ENCODE data around the gene MAFF.

Gene MAFF

GRCh38 chr22:38248280-38248679 lies 46.5 kb downstream of the MAFF start:
- DNase-seq (ENCODE audit: low spot score): no peak

GRCh38 chr22:38249301-38249700 lies 47.5 kb downstream of the MAFF start:
- no peak for DNase-seq (ENCODE audit: low spot score)

GRCh38 chr22:38249803-38250642 lies 48.2 kb downstream of the MAFF start:
- DNase-seq (ENCODE audit: low spot score): no peak

DNA sequence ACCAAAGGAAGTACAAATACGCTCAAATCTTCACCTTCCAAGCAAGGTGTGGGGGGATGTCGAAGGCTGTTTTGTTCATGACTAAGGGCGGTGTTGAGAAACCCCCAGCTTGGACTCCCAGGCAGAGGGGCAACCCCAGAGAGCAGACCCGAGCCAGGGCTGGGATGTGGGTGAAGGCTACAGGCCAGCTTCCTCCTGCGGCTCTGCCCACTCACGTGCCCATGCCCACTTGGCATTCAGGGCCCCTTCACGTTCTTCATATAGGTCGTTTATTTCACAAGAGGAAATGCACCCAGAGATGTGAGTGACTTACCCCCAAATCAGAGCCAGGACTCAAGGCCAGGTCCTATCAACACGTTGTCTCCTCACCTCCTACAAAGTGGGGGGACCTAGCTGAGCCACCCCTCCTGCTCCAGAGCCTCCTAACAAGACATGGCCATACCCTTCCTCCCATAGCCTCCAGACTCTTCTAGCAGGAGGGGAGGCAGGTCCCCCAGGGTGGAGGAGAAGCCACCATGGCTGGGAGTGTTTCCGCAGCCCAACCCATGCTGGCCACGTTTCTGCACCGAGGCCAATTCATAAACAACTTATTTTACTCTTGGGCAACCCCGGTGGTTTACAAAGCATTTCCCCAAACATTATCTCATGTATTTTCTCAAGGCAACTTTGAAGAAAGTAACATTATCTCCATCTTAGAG lies 49.0 kb downstream of the MAFF start:
- DNase-seq (ENCODE audit: low spot score): no peak

- no peak for DNase-seq (ENCODE audit: low spot score)
These were observed 49.5 kb downstream of the MAFF start for GRCh38 chr22:38251341-38251692.

DNA sequence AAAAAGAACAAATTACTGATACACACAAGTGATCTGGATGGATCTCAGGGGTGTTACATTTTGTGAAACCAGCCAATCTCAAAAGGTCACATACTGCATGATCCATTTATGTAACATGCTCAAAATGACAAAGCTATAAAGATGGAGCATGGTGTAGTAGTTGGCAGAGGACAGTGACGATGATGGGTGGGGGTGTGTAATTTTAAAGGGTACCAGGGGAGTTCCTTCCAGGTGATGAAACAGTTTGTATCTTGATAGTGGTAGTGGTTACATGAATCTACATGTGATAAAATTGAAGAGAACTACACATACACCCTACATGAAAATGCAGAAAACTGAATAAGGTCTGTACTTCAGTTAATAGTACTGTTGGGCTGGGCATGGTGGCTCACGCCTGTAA lies 53.9 kb downstream of the MAFF start:
- no peak for DNase-seq (ENCODE audit: low spot score)

- DNase-seq (ENCODE audit: low spot score): no peak
These were observed 55.4 kb downstream of the MAFF start for GRCh38 chr22:38257181-38257580.

DNA sequence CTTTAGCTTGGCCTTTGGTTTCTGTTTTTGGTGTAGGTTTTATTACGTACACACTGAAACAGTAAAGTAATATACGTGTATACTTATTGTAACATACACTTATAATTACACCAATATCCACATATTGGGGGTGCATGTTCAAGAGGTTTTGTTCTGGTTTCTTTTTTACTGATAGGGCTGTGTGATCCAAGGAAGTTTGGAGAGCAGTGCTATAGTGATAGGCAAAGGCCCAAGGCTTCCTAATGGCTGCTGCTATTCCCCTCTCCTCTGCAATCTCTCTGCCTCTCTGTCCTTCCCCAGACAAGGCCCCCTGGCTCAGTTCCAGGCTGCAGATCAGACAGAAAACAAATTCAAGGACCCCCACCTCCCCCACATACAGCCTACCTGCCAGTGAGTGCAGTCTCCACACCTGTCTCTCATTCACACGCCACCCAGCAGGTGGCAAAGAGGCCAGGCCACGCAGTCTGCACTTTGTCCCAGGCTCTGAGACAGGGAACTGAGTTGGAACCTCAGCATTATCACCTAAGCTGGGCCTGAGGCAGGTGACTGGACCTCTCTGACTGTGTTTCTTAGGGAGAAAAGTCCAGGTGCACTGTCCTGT lies 56.0 kb downstream of the MAFF start:
- DNase-seq (ENCODE audit: low spot score): no peak

DNA sequence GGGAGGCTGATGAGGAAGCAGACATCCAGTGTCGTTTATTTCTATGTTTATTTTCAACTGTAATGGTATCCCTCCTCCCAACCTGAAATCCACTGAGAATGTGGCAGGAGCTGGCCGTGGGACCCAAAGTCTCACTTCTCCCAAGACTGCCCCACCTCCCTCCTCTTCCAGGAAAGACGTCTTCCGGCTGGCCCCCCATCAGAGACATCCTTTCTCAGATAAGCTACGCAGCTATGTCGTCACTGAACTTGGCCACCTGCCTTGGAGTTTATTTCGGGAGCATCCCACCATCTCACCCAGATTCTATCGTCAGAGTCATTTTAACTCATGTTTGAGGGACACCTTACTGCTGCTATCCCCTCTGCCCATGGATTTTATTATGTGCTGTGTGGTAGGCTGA lies 57.1 kb downstream of the MAFF start:
- DNase-seq (ENCODE audit: low spot score): no peak

GRCh38 chr22:38259370-38259769 lies 57.6 kb downstream of the MAFF start:
- DNase-seq (ENCODE audit: low spot score): no peak

GRCh38 chr22:38260761-38261681 lies 59.2 kb downstream of the MAFF start:
- DNase-seq (ENCODE audit: low spot score): no peak

DNA sequence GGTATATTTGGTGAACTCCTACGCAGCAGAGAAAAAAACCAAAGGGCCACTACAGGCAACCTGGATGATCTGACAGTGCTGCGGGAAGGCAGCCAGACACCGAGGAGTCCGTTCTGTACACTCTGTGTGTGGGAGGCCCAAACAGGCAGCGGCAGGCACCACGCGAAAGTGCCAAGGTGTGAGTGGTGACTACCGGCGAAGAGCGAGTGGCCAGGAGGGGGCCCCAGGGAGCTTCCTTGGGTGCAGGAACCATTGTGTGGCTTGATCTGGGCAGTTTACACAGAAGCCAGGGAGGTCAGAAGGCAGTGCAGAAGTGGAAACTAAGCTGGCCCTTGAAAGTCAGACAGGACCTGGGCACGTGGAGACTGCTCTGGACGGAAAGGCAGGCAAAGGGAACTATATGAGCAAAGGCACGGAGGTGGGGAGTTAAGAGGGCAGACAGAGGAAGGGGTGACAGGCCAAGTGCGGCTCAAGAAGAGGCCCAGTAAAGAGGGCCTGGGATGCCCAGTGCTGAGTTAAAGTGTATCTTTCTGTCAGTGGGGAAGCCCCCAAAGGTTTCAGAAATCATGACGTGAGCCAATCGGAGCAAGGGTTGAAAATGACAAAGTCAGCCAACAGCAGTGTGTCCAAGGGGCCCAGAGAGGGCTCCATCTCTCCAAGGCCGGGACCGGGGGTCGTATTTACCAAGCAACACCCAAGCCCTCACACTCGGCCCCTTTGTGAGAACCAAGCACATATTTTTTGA lies 60.4 kb downstream of the MAFF start:
- peak; percentile 68 for DNase-seq (ENCODE audit: low spot score)

- DNase-seq (ENCODE audit: low spot score): no peak
These were observed 62.6 kb downstream of the MAFF start for GRCh38 chr22:38264322-38264843.
